ENCODE results near the gene KCNQ2.

Gene KCNQ2

DNA sequence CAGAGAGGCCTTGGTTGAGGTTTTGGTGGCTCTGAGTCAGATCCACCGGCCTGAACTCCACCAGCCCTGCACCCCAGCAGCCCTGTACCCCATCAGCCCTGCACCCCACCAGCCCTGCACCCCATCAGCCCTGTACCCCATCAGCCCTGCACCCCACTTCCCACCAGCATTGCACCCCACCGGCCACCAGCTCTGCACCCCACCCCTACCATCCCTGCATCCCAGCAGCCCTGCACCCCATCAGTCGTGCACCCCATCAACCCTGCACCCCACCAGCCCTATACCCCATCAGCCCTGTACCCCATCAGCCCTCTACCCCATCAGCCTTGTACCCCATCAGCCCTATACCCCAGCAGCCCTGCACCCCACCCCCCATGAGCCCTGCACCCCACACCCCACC, 97.0 kb downstream of the KCNQ2 start:
- Histone ChIP-seq H3K9me3 (ENCODE audit: control insufficient read depth, low read length) (no peaks in the 10 kb centered on the region), H3K4me3 (ENCODE audit: low read depth, low read length) (no peak overlapping the region), H2AFZ (no peak overlapping the region), H3K4me1 (peaks cover 10% of the 10 kb centered on the region), H3K9ac (no peak overlapping the region), H3K27me3 (ENCODE audit: control insufficient read depth, insufficient read depth, low read length) (peaks cover 3% of the 10 kb centered on the region), H3K27ac (no peak overlapping the region), H3K4me2 (ENCODE audit: low read length) (no peak overlapping the region), H3K36me3 (ENCODE audit: control insufficient read depth, insufficient read depth, low read length) (no peaks in the 10 kb centered on the region), H3K79me2 (no peaks in the 10 kb centered on the region)
- TF ChIP-seq, protein P1, sequence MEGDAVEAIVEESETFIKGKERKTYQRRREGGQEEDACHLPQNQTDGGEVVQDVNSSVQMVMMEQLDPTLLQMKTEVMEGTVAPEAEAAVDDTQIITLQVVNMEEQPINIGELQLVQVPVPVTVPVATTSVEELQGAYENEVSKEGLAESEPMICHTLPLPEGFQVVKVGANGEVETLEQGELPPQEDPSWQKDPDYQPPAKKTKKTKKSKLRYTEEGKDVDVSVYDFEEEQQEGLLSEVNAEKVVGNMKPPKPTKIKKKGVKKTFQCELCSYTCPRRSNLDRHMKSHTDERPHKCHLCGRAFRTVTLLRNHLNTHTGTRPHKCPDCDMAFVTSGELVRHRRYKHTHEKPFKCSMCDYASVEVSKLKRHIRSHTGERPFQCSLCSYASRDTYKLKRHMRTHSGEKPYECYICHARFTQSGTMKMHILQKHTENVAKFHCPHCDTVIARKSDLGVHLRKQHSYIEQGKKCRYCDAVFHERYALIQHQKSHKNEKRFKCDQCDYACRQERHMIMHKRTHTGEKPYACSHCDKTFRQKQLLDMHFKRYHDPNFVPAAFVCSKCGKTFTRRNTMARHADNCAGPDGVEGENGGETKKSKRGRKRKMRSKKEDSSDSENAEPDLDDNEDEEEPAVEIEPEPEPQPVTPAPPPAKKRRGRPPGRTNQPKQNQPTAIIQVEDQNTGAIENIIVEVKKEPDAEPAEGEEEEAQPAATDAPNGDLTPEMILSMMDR (IDR thresholded peaks at IDR 0.05) = no peak

DNA sequence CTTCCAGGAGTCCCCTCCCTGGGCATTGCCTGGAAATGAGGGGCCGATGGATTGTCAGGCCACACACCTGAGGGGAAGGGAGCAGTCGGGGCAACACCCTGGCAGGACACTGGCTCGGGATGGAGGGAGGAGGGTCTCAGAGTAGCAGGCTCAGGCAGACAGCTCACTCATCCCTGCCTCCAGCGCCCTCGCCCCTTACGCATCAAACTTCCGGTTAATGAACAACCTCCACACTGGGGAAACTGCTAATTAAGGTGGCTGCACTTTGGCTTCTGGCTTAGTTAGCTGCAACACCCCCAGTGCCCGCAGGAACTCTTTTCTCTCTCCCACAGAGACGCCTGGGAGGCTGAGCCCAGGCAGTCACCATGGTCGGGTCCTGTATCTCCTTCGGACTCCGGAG, 98.0 kb downstream of the KCNQ2 start:
- Histone ChIP-seq H3K9ac (no peak overlapping the region), H3K79me2 (no peaks in the 10 kb centered on the region), H3K36me3 (ENCODE audit: control insufficient read depth, insufficient read depth, low read length) (no peaks in the 10 kb centered on the region), H3K4me3 (ENCODE audit: low read depth, low read length) (no peak overlapping the region), H3K27ac (no peak overlapping the region), H3K4me2 (ENCODE audit: low read length) (no peak overlapping the region), H3K9me3 (ENCODE audit: control insufficient read depth, low read length) (no peaks in the 10 kb centered on the region), H2AFZ (no peak overlapping the region), H3K4me1 (peaks cover 10% of the 10 kb centered on the region), H3K27me3 (ENCODE audit: control insufficient read depth, insufficient read depth, low read length) (peaks cover 3% of the 10 kb centered on the region)
- TF ChIP-seq, protein P1 (IDR thresholded peaks at IDR 0.05) = no peak

DNA sequence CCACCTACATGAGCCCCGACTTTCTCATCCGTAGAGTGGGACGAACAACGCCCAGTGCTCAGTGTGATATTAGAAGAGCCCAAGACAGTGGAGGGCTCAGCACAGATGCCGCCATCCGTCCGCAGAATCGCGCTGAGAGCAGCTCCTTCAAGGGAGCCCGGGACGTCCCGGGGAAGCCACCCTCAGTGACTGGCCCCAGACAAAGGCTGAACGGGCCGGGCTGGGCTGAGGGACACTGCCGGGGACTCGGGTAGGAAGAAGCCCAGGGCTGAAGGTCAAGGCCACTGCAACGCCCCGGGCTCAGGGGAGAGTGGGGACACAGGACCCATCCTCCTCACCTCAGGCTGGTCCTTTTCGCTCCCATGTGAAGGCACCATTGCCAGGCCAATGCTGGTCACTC, 98.5 kb downstream of the KCNQ2 start:
- no peak overlapping the region for H3K4me3 ChIP-seq (ENCODE audit: low read depth, low read length)
- peaks cover 10% of the 10 kb centered on the region for H3K4me1 ChIP-seq
- H3K4me2 ChIP-seq (ENCODE audit: low read length) = no peak overlapping the region
- no peaks in the 10 kb centered on the region for H3K9me3 ChIP-seq (ENCODE audit: control insufficient read depth, low read length)
- no peak overlapping the region for H3K9ac ChIP-seq
- peaks cover 3% of the 10 kb centered on the region for H3K27me3 ChIP-seq (ENCODE audit: control insufficient read depth, insufficient read depth, low read length)
- H3K79me2 ChIP-seq = no peaks in the 10 kb centered on the region
- TF ChIP-seq, protein P1 (IDR thresholded peaks at IDR 0.05) = no peak
- no peak overlapping the region for H2AFZ ChIP-seq
- H3K27ac ChIP-seq = no peak overlapping the region
- no peaks in the 10 kb centered on the region for H3K36me3 ChIP-seq (ENCODE audit: control insufficient read depth, insufficient read depth, low read length)

DNA sequence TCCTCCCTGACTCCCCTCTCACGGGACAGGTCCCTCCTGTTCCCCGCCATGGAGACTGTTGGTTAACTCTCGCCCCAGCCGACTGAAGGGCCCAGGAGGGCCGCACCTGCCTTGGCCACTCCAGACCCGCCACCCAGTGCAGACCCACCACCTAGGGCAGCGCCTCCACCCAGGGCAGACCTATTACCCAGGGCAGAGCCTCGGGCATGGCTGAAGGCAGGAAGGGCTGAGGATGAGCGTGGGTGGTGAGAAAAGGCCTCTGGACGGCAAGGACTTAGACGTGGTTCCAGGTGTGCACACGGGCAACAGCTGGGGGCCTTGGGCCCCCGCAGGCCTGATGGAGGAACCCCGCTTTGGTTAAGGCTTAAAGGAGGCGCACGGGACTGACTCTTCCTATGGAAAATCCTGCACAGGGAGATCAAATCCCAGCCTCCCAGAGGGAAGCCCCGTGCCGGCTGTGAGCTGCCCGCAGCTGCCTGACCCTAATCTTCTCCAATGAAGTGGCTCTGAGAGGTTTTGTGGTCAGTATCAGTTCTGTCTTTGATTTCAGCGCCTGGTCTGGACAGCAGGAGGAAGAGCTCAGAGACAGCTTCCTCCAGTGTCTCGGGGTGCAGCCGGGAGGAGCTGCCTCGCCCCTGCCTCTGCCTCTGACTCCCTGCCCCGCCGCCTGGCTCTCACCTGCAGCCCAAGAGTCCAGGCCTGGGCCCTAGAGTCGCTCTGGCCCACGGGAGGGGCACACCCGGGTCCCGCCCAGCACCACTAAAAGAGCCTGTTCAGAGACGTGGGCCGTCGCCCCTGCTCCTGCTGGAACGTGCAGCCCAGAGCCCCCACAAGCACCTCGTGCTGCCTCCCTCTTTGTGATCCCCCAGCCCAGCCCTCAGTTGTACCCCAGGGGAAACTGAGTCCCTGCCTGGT, 99.2 kb downstream of the KCNQ2 start:
- H3K27ac ChIP-seq = no peak overlapping the region
- no peak overlapping the region for H3K4me3 ChIP-seq (ENCODE audit: low read depth, low read length)
- H3K36me3 ChIP-seq (ENCODE audit: control insufficient read depth, insufficient read depth, low read length) = no peaks in the 10 kb centered on the region
- no peak overlapping the region for H3K4me2 ChIP-seq (ENCODE audit: low read length)
- peaks cover 10% of the 10 kb centered on the region for H3K4me1 ChIP-seq
- H3K9me3 ChIP-seq (ENCODE audit: control insufficient read depth, low read length) = no peaks in the 10 kb centered on the region
- H3K79me2 ChIP-seq = no peaks in the 10 kb centered on the region
- no peak overlapping the region for H2AFZ ChIP-seq
- no peak overlapping the region for H3K9ac ChIP-seq
- TF ChIP-seq, protein P1 (IDR thresholded peaks at IDR 0.05) = no peak
- peaks cover 3% of the 10 kb centered on the region for H3K27me3 ChIP-seq (ENCODE audit: control insufficient read depth, insufficient read depth, low read length)

All from parathyroid adenoma (tissue), 2 donors.